Measurements from ENCODE around the gene RCOR1.
A peak's percentile ranks its signal among the peaks of the same experiment; 100 is the strongest.
"Not testable (repeated sequence)": the region's sequence is repeated elsewhere in the genome, so short reads cannot be mapped to it uniquely, and the experiment has no call there.

Gene RCOR1

GRCh38 chr14:102591944-102592762 is at the start of gene RCOR1:
TSS of gene RCOR1 (plus strand) at chr14:102592649. CDS start at chr14:102592887, 238 bp downstream.
- peak; percentile 97 for DNase-seq (ENCODE audit: low read depth)
- H3K4me3 ChIP-seq (ENCODE audit: control insufficient read depth, low read depth, low read length) = peak within 1 kb of the TSS; percentile 73
- TF ChIP-seq CTCF (conservative IDR thresholded peaks at IDR 0.05; ENCODE audit: control insufficient read depth, insufficient read depth, low read depth, low read length) = no peak

- no peak for DNase-seq (ENCODE audit: low read depth)
- H3K4me3 ChIP-seq (ENCODE audit: control insufficient read depth, low read depth, low read length) = no peak overlapping the region
- no peak for TF ChIP-seq CTCF (conservative IDR thresholded peaks at IDR 0.05; ENCODE audit: control insufficient read depth, insufficient read depth, low read depth, low read length)
Observed at GRCh38 chr14:102544046-102544746, 48.3 kb upstream of the RCOR1 start.

- H3K4me3 ChIP-seq (ENCODE audit: control insufficient read depth, low read depth, low read length) = no peak overlapping the region
Observed at GRCh38 chr14:102544747-102545460, 47.5 kb upstream of the RCOR1 start.

GRCh38 chr14:102545461-102546265 is 46.8 kb upstream of the RCOR1 start:
- H3K4me3 ChIP-seq (ENCODE audit: control insufficient read depth, low read depth, low read length) = no peak overlapping the region
- no peak for TF ChIP-seq CTCF (conservative IDR thresholded peaks at IDR 0.05; ENCODE audit: control insufficient read depth, insufficient read depth, low read depth, low read length)
- DNase-seq (ENCODE audit: low read depth) = peak; percentile 54

More at GRCh38 chr14:102544747-102545460, 47.5 kb upstream of the RCOR1 start:
- no peak for TF ChIP-seq CTCF (conservative IDR thresholded peaks at IDR 0.05; ENCODE audit: control insufficient read depth, insufficient read depth, low read depth, low read length)
- DNase-seq (ENCODE audit: low read depth) = no peak

GRCh38 chr14:102548616-102549240 is 43.7 kb upstream of the RCOR1 start:
- no peak overlapping the region for H3K4me3 ChIP-seq (ENCODE audit: control insufficient read depth, low read depth, low read length)
- no peak for DNase-seq (ENCODE audit: low read depth)
- no peak for TF ChIP-seq CTCF (conservative IDR thresholded peaks at IDR 0.05; ENCODE audit: control insufficient read depth, insufficient read depth, low read depth, low read length)

- not testable (repeated sequence) for H3K4me3 ChIP-seq (ENCODE audit: control insufficient read depth, low read depth, low read length); DNase-seq (ENCODE audit: low read depth)
Observed at GRCh38 chr14:102550927-102551401, 41.5 kb upstream of the RCOR1 start.
